Common myeloid progenitor, CD34-positive (primary cell): ENCODE data around the gene MRPS25.

Source experiments
- CTCF ChIA-PET: fragments of 350-600 bp; sonication (Branson Sonifier 250); formaldehyde crosslinking; loops from one replicate; lab custom pipeline; 2021; ENCODE audit warnings: antibody characterized with exemption; lab: Charles Lee
- POLR2A ChIA-PET: fragments of 350-600 bp; sonication (Branson Sonifier 250); formaldehyde crosslinking; loops from one replicate; lab custom pipeline; 2021; ENCODE audit warnings: antibody characterized with exemption; lab: Charles Lee
- DNase-seq, 3 donors: peaks; one replicate each; pipeline versions ENCODE4 v3.0.0 to v3.0.0-alpha.2; 2013
- H3K27ac ChIP-seq, 2 experiments: 1 replicate in 1 of 2; 2 replicates in 1 of 2; pipeline ENCODE4 v1.7.0; 2013; ENCODE audit warnings: inconsistent platforms in 2 of 2, low read length in 2 of 2, mild to moderate bottlenecking in 2 of 2, low read depth in 1 of 2, moderate library complexity in 1 of 2; ENCODE audit not compliant: severe bottlenecking in 2 of 2, insufficient read depth in 1 of 2, poor library complexity in 1 of 2
- H3K27me3 ChIP-seq, 5 experiments: replicated peaks in 2 of 5; 1 replicate in 3 of 5; 2 replicates in 2 of 5; pipeline versions ENCODE4 v1.6.1 to v1.7.0; 2013; ENCODE audit warnings: low read length in 4 of 5, mild to moderate bottlenecking in 2 of 5, moderate library complexity in 2 of 5, inconsistent platforms in 1 of 5; ENCODE audit not compliant: insufficient read depth in 5 of 5, control insufficient read depth in 4 of 5
- H3K36me3 ChIP-seq, 4 experiments: 1 replicate in 2 of 4; 2 replicates in 2 of 4; pipeline versions ENCODE4 v1.6.1 to v1.7.0; 2013; ENCODE audit warnings: low read length in 3 of 4, control low read depth in 1 of 4, mild to moderate bottlenecking in 1 of 4; ENCODE audit not compliant: control insufficient read depth in 4 of 4, insufficient read depth in 4 of 4
- H3K4me1 ChIP-seq, 4 experiments: 1 replicate in 3 of 4; 2 replicates in 1 of 4; pipeline versions ENCODE4 v1.6.1 to v1.7.1; 2013; ENCODE audit warnings: low read length in 3 of 4, mild to moderate bottlenecking in 3 of 4, control low read depth in 1 of 4, inconsistent platforms in 1 of 4, moderate library complexity in 1 of 4; ENCODE audit not compliant: control insufficient read depth in 4 of 4, insufficient read depth in 4 of 4; ENCODE audit errors: control extremely low read depth in 1 of 4
- H3K4me3 ChIP-seq, 7 experiments: 1 replicate in 4 of 7; 2 replicates in 3 of 7; pipeline versions ENCODE4 v1.5.1 to v1.7.0; 2013; ENCODE audit warnings: mild to moderate bottlenecking in 7 of 7, low read length in 6 of 7, moderate library complexity in 6 of 7, inconsistent platforms in 2 of 7, low read depth in 2 of 7, control low read depth in 1 of 7; ENCODE audit not compliant: insufficient read depth in 4 of 7, control insufficient read depth in 1 of 7; ENCODE audit errors: extremely low read depth in 1 of 7
- H3K9me3 ChIP-seq, 5 experiments: 1 replicate in 4 of 5; 2 replicates in 1 of 5; pipeline versions ENCODE4 v1.6.1 to v1.7.1; 2013; ENCODE audit warnings: low read length in 4 of 5, mild to moderate bottlenecking in 2 of 5, inconsistent platforms in 1 of 5, low read depth in 1 of 5, moderate library complexity in 1 of 5; ENCODE audit not compliant: control insufficient read depth in 4 of 5, insufficient read depth in 2 of 5; ENCODE audit errors: control extremely low read depth in 1 of 5
- WGBS: methylation state at CpG from one replicate; pipeline ENCODE4 v1.1.5; 2013; ENCODE audit not compliant: insufficient coverage; 5-methylcytosine and 5-hydroxymethylcytosine counted together

MRPS25 gene

GRCh38 chr3:15086263-15086662, 21.1 kb upstream of the MRPS25 start:
- WGBS, result no CpG with 5 or more reads among the region's 2 CpGs

DNA sequence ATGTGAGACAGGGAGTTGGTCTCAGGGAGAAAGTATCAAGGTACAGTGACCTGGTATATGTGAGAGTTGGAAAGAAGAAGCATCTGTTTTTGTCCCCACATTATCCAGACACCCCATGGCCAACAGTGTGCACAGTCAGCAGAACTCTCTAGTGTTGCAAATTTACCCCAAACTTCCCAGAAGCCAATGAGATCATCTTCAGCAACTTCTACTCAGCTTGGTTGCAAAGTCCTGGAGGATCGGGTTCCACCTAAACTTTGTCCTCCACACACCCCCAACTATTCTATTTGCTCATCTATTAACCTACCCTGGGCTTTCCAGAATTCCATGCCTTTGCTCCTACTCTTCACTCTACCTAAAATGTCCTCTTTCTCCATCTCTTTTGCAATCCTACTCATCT, 18.1 kb upstream of the MRPS25 start:
- ChIA-PET POLR2A (no interaction called here), CTCF (interaction anchor here (0.6 to 1.9 kb wide), 2 partner anchors 10 to 15 kb away, joined by 3 to 4 read pairs; no protein-coding TSS in a partner anchor)
- no peaks in the 10 kb centered on the region for H3K9me3 ChIP-seq
- no peak overlapping the region for H3K27ac ChIP-seq
- peaks cover 31 to 83% (median 59%) of the 10 kb centered on the region in 4 experiments for H3K36me3 ChIP-seq
- H3K4me3 ChIP-seq, result no peak overlapping the region
- no peaks in the 10 kb centered on the region for H3K27me3 ChIP-seq
- DNase-seq, result no peak
- H3K4me1 ChIP-seq, result no peaks in the 10 kb centered on the region
- WGBS, result 100% methylated on average over 1 of the region's 1 CpG

More at GRCh38 chr3:15086263-15086662, 21.1 kb upstream of the MRPS25 start:
- peaks cover 21 to 78% (median 56%) of the 10 kb centered on the region in 4 experiments for H3K36me3 ChIP-seq
- H3K4me3 ChIP-seq, result no peak overlapping the region
- POLR2A ChIA-PET, result interaction anchor here (0.9 kb wide), 1 partner anchor 435 kb away, joined by 6 read pairs; the partner anchor contains the start of gene CCDC174
- no peaks in the 10 kb centered on the region for H3K27me3 ChIP-seq
- CTCF ChIA-PET, result no interaction called here
- no peaks in the 10 kb centered on the region for H3K4me1 ChIP-seq
- DNase-seq, result no peak
- no peaks in the 10 kb centered on the region for H3K9me3 ChIP-seq
- no peak overlapping the region for H3K27ac ChIP-seq

GRCh38 chr3:15081960-15082664, 17.0 kb upstream of the MRPS25 start:
- CTCF ChIA-PET, result interaction anchor here (0.7 to 2.0 kb wide), 3 partner anchors 9 to 120 kb away, joined by 3 to 5 read pairs (median 4); partner anchors contain the start of gene MRPS25
- POLR2A ChIA-PET, result no interaction called here
- H3K27ac ChIP-seq, result no peak overlapping the region

DNA sequence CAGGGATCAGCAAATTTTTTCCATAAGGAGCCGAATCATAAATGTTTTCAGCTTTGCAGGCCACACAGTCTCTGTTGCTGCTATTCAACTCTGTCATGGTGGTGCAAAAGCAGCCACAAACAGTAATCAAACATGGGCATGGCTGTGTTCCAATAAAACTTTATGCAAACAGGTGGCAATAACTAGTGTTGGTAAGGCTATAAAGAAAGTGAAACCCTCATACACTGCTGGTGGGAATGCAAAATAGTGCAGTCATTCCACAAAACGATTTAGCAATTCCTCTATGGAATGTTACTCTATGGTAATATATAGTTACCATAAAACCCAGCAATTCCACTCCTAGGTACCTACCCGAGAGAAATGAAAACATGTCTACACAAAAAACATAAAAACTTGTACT, 14.0 kb upstream of the MRPS25 start:
- Histone ChIP-seq H3K36me3 (peaks cover 45 to 93% (median 72%) of the 10 kb centered on the region in 4 experiments), H3K9me3 (no peaks in the 10 kb centered on the region), H3K27me3 (no peaks in the 10 kb centered on the region), H3K4me1 (no peaks in the 10 kb centered on the region), H3K27ac (no peak overlapping the region), H3K4me3 (no peak overlapping the region)
- DNase-seq, result no peak
- WGBS, result 100% methylated on average over 2 of the region's 3 CpGs
- ChIA-PET POLR2A (no interaction called here), CTCF (interaction anchor here (0.6 kb wide), 1 partner anchor 10 kb away, joined by 5 read pairs; no protein-coding TSS in a partner anchor)

More at GRCh38 chr3:15081960-15082664, 17.0 kb upstream of the MRPS25 start:
- H3K36me3 ChIP-seq, result peaks cover 41 to 90% (median 69%) of the 10 kb centered on the region in 4 experiments
- no peaks in the 10 kb centered on the region for H3K9me3 ChIP-seq
- no peak for DNase-seq
- H3K4me3 ChIP-seq, result no peak overlapping the region
- H3K27me3 ChIP-seq, result no peaks in the 10 kb centered on the region
- no peaks in the 10 kb centered on the region for H3K4me1 ChIP-seq
- WGBS, result 100% methylated on average over 11 of the region's 13 CpGs

DNA sequence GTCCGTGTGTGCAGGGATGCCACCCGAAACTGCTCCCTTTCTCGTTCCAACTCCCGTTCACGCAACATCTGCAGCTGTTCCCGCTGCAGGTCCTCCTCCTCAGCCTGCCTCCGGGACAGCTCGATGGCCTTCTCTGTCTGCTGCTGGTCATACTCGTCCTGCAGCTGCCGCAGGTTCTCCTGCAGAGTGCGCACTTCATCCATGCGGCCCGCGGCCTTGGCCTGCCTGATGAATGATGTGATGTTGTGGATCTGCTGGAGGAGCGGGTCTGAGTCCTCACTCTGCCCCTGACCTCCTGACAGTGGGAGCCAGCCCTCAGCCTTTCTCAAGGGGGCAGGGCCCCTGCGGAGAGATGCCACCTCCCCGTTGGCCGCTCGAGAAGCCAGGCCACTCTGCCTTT, 9.4 kb upstream of the MRPS25 start:
- DNase-seq, result no peak
- WGBS, result 98% methylated on average over 16 of the region's 19 CpGs
- no peak overlapping the region for H3K4me3 ChIP-seq
- no peaks in the 10 kb centered on the region for H3K27me3 ChIP-seq
- no peak overlapping the region for H3K27ac ChIP-seq
- no peaks in the 10 kb centered on the region for H3K9me3 ChIP-seq
- CTCF ChIA-PET, result interaction anchor here (0.9 to 1.2 kb wide), 2 partner anchors 13 to 93 kb away, joined by 3 read pairs; no protein-coding TSS in a partner anchor
- POLR2A ChIA-PET, result no interaction called here
- no peaks in the 10 kb centered on the region for H3K4me1 ChIP-seq
- peaks cover 32 to 78% (median 53%) of the 10 kb centered on the region in 4 experiments for H3K36me3 ChIP-seq

GRCh38 chr3:15071699-15072098, 6.6 kb upstream of the MRPS25 start:
- peaks cover 11 to 54% (median 35%) of the 10 kb centered on the region in 4 experiments for H3K36me3 ChIP-seq
- WGBS, result 100% methylated on average over 1 of the region's 2 CpGs
- DNase-seq, result no peak
- POLR2A ChIA-PET, result no interaction called here
- CTCF ChIA-PET, result interaction anchor here (1.2 to 1.4 kb wide), 2 partner anchors 12 to 134 kb away, joined by 3 read pairs; no protein-coding TSS in a partner anchor
- H3K27me3 ChIP-seq, result no peaks in the 10 kb centered on the region
- no peaks in the 10 kb centered on the region for H3K4me1 ChIP-seq
- no peak overlapping the region for H3K4me3 ChIP-seq
- no peak overlapping the region for H3K27ac ChIP-seq
- no peaks in the 10 kb centered on the region for H3K9me3 ChIP-seq

- no peak for DNase-seq
- POLR2A ChIA-PET, result no interaction called here
- H3K36me3 ChIP-seq, result peaks cover 4 to 32% (median 18%) of the 10 kb centered on the region in 4 experiments
- no peaks in the 10 kb centered on the region for H3K27me3 ChIP-seq
- no CpG with 5 or more reads among the region's 1 CpG for WGBS
- peaks cover 0 to 6% (median 2%) of the 10 kb centered on the region in 4 experiments for H3K4me1 ChIP-seq
- H3K4me3 ChIP-seq, result no peak overlapping the region
- no peak overlapping the region for H3K27ac ChIP-seq
- CTCF ChIA-PET, result interaction anchor here (1.0 to 1.3 kb wide), 2 partner anchors 18 to 39 kb away, joined by 3 read pairs; no protein-coding TSS in a partner anchor
- no peaks in the 10 kb centered on the region for H3K9me3 ChIP-seq
Observed at GRCh38 chr3:15069441-15069840, 4.3 kb upstream of the MRPS25 start.
